HG02798 (cell line): ENCODE measurements around the gene PAPSS2.
"Not testable (repeated sequence)": the region's sequence is repeated elsewhere in the genome, so short reads cannot be mapped to it uniquely, and the experiment has no call there.

Experiments used
- ATAC-seq: cut with Tn5 transposase; IDR thresholded peaks from one replicate; pipeline ENCODE4 v1.9.1; 2021; ENCODE audit warnings: mild to moderate bottlenecking; ENCODE audit not compliant: unreplicated experiment, poor library complexity

Gene PAPSS2

DNA sequence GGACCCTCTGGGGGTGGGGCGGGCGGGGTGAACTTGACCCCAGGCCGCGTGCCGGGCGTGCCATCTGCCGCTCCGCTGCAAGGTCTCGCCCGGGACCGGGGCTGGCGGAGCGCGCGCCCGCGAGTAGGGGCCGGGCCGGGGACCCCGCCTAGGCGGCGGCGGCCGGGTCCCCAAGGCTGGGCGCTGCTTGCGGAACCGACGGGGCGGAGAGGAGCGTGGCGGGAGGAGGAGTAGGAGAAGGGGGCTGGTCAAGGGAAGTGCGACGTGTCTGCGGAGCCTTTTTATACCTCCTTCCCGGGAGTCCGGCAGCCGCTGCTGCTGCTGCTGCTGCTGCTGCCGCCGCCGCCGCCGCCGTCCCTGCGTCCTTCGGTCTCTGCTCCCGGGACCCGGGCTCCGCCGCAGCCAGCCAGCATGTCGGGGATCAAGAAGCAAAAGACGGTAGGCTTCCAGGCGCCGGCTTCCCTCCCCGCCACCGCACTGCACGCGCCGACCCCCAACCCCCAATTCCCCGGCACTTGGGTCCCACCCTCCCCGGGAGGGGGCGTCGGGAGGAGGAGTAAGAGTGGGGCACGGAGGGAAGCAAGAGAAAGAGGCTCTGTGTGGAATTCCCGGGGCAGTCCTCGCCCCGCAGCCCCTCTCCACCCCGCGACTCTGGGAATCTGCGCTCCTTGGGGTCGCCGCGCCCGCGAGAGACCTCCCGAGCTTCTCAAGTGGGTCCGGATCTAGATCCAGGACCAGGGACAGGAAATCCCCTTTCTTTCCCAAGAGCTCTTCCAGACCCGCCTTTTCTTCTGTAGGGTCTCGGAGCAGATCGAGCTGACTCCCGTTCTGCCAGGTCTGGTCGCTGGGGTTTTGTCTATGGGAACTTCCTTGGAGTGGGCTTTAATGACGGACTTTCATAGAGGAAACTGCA lies at the start of gene PAPSS2:
Gene PAPSS2 (plus strand): TSS at position 308 of the 913 bp plus-strand sequence. CDS start 104 bp downstream, at position 412.
- ATAC-seq, result no peak

DNA sequence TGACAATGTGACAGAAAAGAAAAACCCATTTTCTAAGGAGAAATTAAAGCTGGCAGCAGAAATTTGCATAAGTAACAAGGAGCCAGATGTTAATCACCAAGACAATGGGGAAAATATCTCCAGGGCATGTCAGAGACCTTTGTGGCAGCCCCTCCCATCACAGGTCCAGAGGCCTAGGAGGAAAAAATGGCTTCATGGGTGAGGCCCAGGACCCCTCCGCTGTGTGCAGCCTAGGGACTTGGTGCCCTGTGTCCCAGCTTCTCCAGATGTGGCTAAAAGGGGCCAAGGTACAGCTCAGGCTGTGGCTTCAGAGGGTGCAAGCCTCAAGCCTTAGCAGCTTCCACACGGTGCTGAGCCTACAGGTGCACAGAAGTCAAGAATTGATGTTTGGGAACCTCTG lies 48.3 kb upstream of the PAPSS2 start:
- not testable (repeated sequence) for ATAC-seq

DNA sequence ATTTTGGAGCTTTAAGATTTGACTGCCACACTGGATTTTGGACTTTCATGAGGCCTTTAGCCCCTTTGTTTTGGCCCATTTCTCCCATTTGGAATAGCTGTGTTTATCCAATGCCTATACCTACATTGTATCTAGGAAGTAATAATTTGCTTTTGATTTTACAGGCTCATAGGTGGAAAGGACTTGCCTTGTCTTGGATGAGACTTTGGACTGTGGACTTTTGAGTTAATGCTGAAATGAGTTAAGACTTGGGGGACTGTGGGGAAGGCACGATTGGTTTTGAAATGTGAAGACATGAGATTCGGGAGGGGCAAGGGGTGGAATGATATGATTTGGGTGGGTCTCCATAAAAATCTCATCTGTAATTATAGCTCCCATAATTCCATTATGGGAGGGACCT lies 47.6 kb upstream of the PAPSS2 start:
- no peak for ATAC-seq

DNA sequence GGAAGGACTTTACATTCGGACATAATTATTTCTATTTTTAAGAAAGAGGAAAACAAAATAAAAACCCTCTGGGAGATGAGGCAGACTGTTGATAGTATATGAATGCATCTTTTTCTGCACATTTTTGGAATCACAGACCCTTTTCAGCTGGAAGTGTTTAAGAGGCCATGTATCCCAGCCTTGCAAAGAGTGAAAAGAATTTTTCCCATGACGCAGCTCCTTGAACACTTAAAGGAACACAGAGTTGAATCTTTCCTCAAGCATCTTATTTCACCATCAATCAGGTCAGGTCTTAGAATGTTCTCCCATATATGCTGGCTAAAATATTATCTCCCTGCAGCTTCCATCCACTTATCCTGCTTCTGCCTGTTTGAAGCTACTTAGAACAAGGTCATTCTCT lies 45.9 kb upstream of the PAPSS2 start:
- no peak for ATAC-seq

DNA sequence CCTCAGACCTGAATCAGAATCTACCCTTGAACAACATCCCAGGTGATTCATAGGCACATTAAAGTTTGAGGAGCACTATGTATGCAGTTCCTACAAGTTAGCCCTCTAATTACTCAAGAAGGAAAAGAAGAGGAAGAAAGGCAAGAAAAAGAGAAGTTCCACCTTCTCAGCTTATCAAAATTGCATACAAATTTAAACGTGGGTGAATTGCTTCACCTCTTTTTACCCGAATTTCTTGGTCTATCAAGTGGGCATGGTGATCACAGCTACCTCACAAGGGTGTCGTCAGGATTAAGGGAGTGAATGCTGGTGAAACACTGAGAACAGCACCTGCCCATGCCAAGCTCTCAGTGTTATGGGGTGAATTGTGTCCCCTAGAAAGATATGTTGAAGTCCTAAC lies 43.8 kb upstream of the PAPSS2 start:
- ATAC-seq, result no peak

DNA sequence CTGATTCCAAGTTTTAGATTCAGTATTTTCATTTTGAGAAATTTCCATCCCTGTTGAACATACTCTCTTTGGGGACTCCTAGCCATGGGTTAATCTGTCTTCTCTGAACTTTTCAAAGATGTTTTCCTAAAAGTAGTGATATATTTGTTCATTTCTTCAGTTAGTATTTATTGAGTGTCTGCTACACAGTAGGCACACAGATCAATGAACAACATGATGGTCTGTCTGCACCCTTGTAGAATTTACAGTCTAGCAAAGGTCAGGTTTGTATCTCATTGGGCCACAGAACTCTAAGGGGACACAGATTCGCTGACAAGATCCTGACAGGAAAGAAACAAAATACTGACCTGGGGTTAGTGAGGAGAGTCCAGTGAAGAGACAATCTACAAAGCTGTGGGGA lies 42.2 kb upstream of the PAPSS2 start:
- ATAC-seq, result no peak

DNA sequence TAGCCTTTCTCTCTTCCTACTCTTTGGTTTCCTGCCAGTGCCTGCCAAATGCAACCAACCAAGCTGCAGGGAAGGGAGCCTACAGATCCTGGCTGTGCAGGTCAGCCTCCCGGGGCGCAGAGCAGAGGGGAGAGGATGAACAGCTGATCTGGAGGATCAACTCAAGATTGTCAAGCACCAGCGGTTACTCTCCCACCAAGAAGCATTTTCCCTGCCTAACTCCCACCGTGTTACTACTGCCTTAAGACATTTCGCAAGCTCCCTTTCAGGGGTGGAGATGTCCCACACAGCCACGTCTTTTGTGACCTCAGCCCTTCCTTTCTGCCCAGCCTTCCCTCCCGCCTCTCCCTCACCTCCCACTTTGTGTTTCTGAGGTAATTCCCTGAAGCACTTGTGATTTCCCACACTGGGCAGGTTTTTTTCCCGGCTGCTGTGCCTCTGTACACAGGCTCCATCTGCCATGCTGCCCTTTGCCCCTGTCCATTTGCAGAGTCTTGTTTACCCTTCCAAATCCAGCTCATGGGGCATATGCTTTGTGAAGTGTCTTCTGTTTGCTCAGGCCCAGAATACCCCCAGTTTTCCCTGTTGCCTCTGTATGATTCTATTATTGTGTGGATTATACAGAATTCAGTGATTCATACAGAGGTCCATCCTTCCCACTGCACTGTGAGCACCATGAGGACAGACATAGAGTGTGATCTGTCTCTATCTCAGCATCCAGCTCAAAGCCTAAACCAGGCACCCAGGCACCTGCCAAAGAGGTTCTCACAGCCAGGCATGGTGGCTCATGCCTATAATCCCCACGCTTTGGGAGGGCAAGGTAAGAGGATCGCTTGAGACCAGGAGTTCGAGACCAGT lies 40.9 kb upstream of the PAPSS2 start:
- no peak for ATAC-seq

DNA sequence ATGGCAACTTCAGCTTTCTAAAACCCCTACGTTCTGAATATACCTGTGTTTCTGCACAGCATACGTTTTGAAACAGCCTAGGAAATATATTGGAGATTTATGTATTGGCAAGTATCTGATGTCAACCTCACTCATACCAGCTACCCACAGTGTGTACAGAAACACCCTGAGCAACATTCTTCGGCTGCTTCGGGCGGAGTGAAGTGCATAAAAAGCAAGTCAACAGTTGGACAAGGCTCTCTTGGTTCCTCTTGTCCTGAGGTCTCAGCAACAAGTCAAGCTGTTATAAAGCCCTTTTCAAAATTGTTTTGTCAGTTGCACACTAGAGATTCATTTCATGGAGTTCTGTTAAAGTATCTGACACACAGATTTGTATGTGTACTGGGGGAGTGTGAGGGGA lies 40.0 kb upstream of the PAPSS2 start:
- ATAC-seq, result no peak

DNA sequence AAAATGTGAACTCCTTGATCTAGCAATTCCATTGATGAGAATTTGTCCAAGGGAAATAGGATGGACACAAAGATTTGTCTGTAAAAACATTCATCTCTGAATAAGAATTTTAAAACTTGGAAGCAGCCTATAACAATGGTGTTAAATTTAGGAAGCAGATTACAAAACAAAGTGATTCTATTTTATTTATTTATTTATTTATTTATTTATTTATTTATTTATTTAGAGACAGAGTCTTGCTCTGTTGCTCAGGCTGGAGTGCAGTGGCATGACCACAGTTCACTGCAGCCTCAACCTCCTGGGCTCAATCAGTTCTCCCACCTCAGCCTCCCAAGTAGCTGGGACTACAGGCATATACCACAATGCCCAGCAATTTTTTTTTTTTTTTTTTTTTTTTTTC lies 38.2 kb upstream of the PAPSS2 start:
- not testable (repeated sequence) for ATAC-seq

DNA sequence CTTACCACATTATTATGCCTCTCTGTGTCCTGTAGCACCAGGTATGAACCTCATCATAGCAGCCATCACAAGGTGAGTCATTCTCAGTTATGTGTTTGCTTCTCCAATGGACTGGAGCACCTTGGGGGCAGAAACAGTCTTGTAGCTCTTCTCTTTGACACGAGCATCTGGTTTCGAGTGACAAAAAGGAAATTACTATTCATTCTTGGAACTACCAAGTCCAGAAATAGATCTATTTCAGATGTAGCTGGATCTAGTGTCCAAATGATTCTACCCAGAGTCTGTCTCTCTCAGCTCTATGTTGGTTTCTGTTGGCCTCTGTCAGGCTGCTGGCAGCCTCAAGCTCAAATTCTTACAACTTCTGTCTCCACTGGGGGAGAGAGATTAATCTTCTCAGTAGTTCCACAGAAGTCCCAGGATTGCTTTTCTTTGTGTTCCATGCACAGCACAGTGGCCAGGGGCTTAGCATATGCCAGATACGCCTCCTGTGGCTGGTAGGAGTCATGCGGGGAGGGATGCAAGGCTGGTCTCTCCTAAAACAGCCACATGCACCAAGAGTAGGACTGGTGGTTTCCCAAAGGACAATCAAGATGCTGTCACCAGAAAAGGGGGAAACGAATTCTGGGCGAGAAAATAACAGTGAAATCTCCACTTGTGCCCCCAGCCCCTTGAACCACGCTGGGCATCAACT lies 37.2 kb upstream of the PAPSS2 start:
- no peak for ATAC-seq

DNA sequence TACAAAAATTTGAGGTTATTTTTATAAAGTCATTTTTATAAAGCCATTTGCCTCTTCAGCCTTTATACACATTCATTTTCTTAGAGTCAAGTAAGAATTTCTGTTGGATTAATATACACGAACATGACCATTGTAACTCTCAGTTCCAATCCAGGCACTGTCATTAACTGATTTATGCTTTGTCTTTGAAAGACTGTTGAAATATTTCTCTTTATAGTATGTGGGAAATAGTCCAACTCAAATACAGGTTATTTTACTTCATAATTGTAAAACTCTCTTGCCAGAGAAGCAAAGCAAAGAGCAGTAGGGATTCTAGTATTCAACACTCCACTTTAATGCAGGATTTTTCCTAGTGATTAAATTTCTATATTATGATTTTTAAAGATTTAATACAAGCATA lies 36.5 kb upstream of the PAPSS2 start:
- ATAC-seq, result no peak

DNA sequence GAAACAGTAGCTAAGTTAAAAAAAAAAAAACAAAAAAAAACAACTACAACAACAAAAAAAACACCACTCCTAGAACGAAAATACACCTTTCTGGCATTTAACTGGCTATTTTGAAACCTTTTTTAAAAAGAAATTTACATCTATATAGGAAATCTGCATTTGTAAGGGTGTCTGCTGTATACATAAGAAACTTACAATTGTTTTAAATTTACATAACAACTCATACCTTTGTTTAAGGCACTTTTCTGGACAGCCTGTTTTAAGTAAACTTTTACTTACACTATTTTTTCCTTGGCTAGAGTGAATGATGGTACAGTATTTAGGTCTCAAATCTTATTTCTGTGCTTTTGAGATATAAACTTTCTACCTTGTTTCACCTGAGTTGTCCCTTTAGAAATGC lies 34.0 kb upstream of the PAPSS2 start:
- ATAC-seq, result no peak

DNA sequence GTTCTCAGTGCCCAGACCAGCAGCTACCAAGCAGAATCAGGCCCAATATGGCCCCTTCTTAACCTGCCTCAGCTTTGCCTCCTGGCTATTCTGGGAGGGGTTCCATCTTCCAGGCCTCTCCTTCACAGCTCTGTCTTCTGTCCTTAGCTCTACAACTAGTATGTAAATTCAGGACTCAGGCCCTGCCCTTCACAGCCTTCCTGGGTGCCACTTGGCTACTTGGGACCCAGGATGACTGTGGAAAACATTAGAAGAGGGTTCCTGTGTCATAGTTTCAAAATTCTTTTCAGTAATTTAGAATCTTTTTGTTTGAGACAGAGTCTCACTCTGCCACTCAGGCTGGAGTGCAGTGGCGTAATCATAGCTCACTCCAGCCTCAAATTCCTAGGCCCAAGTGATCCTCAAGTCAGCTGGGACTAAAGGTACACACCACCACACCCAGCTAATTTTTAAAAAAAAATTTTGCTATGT lies 33.2 kb upstream of the PAPSS2 start:
- no peak for ATAC-seq

DNA sequence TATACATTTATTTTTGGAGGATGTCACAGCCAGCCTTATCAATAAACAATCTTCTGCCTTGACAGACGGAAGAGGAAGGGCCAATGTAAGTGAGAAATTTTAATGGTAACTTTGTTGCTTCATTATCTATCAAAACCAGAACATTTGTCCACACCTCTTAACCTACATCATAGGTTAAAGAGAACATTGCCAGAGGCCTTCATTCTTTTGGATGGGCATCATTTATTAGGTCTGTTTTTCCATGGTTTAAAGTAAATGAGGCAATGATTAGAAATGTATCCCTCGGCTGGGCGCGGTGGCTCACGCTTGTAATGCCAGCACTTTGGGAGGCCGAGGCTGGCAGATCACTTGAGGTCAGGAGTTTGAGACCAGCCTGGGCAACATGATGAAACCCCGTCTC lies 29.5 kb upstream of the PAPSS2 start:
- ATAC-seq, result no peak

DNA sequence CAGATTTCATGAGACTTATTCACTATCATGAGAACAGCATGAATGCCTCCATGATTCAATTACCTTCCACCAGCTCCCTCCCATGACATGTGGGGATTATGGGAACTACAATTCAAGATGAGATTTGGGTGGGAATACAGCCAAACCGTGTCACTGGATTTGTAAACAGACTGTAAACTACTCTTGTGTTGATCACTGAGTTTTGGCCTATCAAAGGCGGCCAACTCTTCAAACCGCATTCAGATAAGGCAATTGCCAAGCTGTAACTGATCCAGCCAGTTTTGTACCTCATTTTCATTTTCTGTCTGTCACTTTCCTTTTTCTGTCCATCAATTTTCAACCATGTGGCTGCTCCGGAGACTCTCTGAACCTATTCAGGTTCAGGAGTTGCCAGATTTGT lies 27.2 kb upstream of the PAPSS2 start:
- no peak for ATAC-seq

DNA sequence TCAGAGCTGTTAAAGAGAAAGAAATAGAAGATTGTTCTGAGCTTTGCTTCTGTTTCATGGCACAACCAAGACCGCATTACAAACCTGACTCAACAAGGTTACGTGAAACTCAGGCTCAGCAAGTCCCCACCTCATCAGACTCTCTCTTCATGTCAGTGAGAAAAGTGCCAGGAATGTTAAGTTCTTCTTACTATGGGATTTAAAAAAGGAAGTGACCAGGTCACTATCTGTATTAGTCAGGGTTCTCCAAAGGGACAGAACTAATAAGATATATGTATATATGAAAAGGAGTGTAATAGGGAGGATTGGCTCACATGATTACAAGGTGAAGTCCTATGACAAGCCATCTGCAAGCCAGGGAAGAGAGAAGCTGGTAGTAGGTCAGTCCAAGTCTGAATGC lies 25.4 kb upstream of the PAPSS2 start:
- ATAC-seq, result no peak

DNA sequence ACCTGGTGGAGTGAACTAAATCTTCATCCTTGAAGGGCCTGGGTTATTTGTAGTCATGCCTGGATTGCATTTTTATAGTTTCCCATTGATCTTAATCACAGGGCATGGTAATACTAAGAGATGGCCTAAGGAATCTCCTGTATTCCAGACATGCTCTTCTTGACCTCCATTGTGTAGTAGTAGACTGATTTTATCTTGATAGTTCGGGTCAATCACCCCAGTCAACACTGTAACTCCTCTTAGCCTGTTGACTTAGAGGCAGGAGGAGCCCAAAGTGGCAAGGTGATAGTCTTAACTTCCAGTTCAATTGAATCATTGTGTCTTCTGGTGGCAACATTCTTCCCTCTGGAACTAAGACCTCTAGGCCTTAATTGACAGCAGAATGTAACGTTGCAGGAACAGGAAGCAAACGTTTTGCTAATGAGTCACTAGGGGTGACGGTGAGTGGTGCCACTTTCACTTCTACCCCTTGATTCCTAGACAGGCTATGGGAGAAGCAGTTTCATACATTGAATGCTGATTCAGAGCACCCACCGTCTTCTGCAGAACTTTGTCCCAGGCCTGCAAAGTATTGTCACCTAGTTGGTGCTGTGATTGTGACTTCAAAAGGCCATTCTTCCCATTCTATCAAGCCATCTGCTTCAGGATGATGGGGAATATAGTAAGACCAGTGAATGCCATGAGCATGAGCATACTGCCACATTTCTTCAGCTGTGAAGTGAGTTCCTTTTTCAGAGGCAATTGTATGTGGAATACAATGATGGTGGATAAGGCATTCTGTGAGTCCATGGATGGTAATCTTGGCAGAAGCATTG lies 24.0 kb upstream of the PAPSS2 start:
- peak; percentile 41 for ATAC-seq

DNA sequence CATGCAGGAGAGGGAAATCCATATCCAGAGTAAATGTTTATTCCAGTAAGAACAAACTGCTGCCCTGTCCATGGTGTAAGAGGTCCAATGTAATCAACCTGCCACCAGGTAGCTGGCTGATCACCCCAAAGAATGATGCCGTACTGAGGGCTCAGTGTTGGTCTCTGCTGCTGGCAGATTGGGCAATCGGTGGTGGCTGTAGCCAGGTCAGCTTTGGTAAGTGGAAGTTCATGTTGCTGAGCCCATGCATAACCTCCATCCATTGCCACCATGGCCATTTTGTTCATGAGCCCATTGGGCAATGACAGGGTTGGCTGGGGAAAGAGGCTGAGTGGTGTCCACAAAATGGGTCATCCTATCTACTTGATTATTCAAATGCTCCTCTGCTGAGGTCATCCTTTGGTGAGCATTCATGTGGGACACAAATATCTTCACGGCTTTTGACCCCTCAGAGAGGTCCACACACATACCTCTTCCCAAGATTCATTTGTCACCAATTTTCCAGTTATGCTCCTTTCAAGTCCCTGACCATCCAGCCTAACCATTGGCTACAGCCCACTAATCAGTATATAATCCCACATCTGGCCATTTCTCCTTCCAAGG lies 23.3 kb upstream of the PAPSS2 start:
- no peak for ATAC-seq

DNA sequence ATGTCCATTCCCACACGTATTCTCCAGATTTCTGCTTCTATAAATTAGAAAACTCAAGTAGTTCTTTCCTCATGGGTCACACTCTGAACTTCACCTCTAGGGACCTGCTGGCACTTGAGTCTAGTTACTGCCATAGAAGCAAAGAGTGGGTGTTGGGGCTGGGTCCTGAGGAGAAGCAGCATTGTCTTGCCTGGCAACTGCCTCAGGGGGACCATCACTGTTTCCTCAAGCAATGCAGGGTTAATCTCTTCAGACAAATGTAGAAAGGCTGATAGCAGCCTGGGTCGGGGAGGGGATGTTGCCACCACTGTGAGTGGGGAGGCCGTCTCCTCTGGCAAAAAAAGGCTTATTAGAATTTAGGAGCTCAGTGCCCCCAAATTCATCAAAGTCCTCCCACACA lies 20.2 kb upstream of the PAPSS2 start:
- no peak for ATAC-seq
